ENCODE measurements around the gene SHOC1.

DNA sequence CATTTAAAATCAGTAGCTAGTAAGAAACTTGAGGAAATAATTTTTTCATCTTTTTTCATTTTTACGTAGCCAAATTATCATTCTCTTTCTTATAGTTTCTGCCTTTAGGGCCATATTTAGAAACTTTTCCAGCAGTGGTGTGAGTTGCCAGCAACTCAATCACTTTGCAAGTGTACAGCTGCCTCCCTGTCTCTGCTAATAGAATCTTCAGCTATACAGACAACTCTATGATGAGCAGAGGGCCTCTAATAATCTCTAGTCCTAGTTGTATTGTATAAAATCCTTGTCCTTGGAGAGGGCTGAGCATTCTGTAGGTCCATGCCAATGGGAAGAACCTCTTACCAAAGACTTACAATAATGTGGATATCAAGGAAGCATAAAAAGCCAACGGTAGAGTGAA is 11.5 kb upstream of the SHOC1 start:
- no peak for TF ChIP-seq EZH2phosphoT487 (IDR thresholded peaks at IDR 0.05; ENCODE audit: borderline replicate concordance, low read length)
- TF ChIP-seq, protein P1, sequence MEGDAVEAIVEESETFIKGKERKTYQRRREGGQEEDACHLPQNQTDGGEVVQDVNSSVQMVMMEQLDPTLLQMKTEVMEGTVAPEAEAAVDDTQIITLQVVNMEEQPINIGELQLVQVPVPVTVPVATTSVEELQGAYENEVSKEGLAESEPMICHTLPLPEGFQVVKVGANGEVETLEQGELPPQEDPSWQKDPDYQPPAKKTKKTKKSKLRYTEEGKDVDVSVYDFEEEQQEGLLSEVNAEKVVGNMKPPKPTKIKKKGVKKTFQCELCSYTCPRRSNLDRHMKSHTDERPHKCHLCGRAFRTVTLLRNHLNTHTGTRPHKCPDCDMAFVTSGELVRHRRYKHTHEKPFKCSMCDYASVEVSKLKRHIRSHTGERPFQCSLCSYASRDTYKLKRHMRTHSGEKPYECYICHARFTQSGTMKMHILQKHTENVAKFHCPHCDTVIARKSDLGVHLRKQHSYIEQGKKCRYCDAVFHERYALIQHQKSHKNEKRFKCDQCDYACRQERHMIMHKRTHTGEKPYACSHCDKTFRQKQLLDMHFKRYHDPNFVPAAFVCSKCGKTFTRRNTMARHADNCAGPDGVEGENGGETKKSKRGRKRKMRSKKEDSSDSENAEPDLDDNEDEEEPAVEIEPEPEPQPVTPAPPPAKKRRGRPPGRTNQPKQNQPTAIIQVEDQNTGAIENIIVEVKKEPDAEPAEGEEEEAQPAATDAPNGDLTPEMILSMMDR (IDR thresholded peaks at IDR 0.05; ENCODE audit: low read depth, low read length, poor library complexity, severe bottlenecking), result no peak

Measured in DOHH2 (cell line).